ENCODE results near the gene CPTP.

The CPTP gene

GRCh38 chr1:1370771-1371300 is 46.2 kb downstream of the CPTP start:
- DNase-seq: no peak

DNA sequence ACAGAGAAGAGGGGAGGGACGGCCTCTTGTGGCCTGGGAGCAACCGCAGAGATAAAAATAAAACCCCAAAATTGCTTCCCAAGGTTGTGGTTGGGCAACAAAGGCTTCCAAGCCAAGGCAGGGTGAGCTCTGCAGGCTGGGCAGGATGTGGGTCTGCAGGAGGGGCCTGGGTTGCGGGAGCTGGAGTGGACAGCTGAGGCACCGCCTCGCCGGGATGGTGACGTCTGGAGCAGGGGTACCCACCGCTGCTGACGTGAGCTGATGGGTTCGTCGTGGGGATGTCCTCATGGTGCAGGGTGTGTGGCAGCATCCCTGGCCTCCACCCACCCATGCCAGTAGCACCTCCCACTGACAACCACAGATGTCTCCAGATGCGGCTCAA is 46.8 kb downstream of the CPTP start:
- DNase-seq: peak; percentile 72

DNA sequence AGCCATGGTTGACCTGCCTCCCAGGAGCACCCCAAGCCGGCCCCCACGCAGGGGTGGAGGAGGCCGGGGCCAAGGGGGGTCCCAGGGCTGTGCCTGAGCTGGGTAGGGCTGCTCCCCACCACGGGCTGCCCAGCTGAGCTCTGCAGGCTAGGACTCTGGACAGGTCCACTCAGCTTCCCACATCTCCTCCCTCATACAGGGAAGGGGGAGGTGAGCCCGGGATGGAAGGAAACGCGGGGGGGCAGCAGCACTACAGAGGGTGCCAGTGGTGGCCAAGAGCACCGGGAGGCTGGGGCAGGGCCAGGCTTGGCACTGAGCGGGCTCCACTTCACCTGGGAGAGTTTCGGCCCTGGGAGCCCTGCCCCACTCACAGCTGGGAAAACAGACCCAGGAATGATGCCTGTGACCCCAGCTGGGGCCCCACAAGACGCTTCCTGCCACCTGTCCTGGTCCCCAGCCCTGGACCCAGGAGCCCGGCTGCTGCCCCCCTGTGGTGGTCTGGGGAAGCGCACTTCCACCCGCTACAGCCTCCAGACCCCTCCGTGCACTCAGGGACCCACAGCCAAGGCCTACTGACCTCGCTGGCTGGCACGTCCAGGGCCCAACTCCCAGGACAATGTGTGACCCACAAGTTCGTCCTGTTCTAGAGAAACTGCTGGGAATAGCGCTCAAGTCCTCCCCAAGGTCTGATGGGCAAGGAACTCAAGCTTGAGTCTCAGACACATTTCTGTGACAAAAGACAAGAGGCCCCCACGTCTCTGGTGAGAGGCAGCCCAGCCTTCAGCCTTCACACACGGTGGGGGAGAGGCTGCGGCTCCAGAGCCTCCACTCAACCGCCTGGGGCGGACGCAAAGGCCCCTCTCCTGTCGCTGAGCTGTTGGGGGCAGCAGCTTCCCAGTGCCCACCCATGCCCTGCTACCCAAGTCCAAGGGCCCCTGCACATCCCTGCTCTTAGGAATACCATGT is 47.4 kb downstream of the CPTP start:
- DNase-seq: peak; percentile 77

DNA sequence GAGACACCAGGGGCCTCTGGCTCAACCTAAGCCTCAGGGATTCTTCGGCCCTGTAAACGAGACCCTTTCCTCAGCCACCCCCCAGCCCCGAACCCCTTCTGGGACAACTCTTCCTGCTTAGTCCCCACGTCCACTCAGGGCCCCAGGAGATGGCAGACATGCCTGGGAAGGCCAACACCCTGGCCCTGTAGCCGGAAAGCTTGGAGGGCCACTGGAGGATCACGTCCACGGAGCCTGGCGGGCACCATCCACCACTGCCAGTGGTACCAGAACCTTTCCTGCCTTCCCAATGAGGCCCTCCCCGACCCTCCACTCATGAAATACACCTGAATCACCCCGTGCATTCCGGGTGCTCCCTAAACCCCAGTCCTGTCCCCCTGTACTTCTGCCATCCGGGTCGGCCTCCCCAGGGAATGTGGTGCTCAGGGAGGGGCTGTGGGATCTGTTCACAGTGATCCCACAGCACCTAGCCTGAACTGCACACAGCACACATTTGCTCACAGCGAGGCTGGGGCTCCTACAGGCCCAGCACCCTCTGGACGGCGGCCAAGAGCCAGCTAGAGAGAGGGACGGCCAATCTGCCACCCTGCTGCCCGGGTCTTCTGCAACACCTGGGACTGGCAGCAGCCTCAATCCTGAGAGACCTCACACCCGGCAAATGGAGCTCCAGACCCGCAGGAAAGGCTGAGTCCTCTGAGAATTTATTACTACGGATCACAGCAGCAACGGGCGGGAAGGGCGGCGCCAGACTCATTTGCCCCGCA is 48.6 kb downstream of the CPTP start:
- no peak for DNase-seq

GRCh38 chr1:1373815-1374588 is 49.4 kb downstream of the CPTP start:
- DNase-seq: no peak

DNA sequence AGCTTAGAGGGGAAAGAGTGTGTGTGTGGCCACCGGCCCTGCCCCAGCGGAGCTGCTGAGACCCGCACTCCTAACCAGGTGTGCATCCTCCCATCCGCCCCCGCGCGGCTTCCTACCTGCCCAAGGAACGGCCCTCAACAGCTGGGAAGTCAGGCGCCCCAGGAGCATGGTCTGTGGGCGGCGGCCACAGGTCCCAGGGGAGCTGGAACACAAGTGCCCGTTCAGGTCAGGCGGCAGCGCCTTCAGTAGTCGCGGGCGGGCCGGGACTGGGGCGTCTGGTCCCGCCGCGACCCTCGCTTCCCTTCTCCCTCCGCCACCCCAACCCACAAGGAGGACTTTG is 50.0 kb downstream of the CPTP start:
- no peak for DNase-seq

- peak; percentile 92 for DNase-seq
Measured at GRCh38 chr1:1374929-1375662, 50.5 kb downstream of the CPTP start, which contains the start of gene AURKAIP1. AURKAIP1 (minus strand) TSS chr1:1375207; CDS start chr1:1374756, 451 bp downstream.

- DNase-seq: no peak
Measured at GRCh38 chr1:1376551-1377226, 52.1 kb downstream of the CPTP start.

GRCh38 chr1:1377540-1378205 is 53.1 kb downstream of the CPTP start:
- DNase-seq: no peak

All from activated CD4-positive, alpha-beta T cell treated with anti-CD3 and anti-CD28 coated beads, Interleukin-2, amount 50 U/mL, for 1 hour (primary cell).